ENCODE results near the gene SLC5A9.
"Not testable (repeated sequence)": the region's sequence is repeated elsewhere in the genome, so short reads cannot be mapped to it uniquely, and the experiment has no call there.

Gene SLC5A9

GRCh38 chr1:48214366-48214765 lies 8.2 kb upstream of the SLC5A9 start:
- DNase-seq (ENCODE audit: low spot score) = not testable (repeated sequence)

- DNase-seq (ENCODE audit: low spot score) = no peak
Observed at GRCh38 chr1:48214820-48215219, 7.7 kb upstream of the SLC5A9 start.

- no peak for DNase-seq (ENCODE audit: low spot score)
Observed at GRCh38 chr1:48215222-48215621, 7.3 kb upstream of the SLC5A9 start.

GRCh38 chr1:48215889-48216288 lies 6.6 kb upstream of the SLC5A9 start:
- DNase-seq (ENCODE audit: low spot score) = no peak

- DNase-seq (ENCODE audit: low spot score) = no peak
Observed at GRCh38 chr1:48216313-48216712, 6.2 kb upstream of the SLC5A9 start.

- DNase-seq (ENCODE audit: low spot score) = no peak
Observed at GRCh38 chr1:48216941-48217340, 5.6 kb upstream of the SLC5A9 start.

- no peak for DNase-seq (ENCODE audit: low spot score)
Observed at GRCh38 chr1:48217856-48218255, 4.7 kb upstream of the SLC5A9 start.

GRCh38 chr1:48219803-48220202 lies 2.7 kb upstream of the SLC5A9 start:
- DNase-seq (ENCODE audit: low spot score) = no peak

DNA sequence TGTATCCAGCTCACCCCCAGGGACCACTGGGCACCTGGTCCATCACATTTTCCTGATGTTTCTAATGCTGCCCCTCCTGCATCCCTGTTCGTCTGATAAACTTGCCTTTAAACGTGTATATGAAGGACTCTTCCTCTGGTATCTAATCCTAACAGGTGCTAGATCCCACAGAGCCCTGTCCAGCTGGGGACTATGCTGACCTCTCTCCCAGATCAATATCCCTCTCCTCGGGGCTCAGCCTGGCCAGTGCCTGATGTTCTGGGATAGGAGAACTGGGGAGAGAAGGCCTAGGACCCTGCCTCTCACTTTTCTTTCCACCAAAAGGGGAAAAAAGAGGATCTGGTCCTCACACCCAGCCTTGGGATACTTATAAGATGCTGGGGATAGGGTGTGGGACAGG lies 1.4 kb upstream of the SLC5A9 start:
- no peak for DNase-seq (ENCODE audit: low spot score)

DNA sequence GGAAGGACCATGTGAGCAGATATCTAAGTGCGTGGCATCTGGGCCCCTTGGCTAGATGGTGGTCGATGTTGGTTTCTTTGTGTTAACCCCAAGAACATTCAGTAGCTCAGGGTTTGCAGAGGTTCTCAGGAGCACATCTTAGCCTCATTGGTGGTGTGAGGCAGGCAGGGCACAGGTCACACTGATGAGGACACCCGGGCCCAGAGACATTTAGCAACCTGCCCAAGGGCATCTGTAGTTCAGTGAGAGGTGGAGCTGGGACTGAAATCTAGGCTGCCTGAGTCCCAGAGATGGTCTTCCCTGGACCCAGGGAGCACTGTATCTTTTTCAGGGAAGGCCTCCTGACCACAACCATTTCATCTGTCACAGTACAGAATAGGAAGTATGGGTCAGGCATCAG lies 859 bp upstream of the SLC5A9 start:
- DNase-seq (ENCODE audit: low spot score) = no peak

DNA sequence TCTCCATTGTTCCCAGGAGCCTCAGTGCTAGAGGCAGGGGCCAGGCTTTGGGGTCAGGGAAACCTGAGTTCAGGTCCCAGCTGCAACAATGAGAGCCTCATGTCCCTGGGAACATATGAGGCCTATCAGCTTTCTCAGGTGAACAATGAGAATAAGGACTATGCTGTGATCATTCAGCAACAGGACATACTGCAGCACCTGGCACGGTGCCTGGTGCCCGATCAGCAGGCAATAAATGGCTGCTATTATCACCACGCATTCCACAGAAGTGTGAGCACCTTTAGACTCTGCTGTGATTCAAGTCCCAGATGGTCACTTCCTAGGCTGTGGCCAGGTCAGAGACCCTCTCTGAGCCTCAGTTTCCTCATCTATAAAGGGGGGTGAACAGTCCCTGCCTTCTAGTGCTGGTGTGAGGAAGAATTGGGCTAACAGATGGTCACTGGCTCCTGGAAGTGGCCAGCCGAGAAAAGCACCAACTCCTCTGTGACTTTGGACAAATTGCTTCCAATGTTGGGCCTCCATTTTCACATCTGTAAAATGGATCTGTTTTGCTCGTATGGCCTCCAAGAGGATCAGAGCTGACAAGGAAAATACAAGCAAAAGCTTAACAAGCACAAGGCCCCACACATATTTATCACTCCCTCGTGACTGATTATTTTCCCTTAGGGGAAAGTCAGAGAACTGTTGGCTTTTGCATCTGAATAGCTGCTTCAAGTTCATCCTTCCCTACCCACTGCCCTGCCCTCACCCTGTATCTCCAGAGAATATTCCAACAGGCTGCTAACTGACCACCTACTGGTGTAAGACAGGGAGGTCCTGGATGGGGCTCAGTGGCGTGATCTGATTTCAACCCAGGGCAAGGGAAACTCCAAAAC lies 1.1 kb downstream of the SLC5A9 start:
- no peak for DNase-seq (ENCODE audit: low spot score)

DNA sequence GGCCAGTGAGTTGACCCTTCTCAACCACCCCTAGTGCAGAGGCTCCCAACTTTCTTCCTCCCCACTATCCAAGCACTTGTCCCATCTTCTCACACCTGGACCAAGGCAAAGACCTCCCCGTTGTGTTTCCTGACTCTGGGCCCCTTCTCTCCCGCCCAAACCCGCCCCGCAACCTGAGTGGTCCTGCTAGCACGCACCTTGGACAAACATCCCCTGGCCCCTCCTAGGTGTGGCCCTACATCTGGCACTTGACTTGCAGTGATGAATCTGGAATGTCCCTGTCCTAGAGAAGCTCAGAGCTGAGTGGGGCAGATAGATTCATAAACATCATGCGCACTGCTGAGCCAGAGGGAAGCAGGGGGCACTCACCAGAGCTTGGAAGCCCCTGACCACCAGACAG lies 2.3 kb downstream of the SLC5A9 start:
- DNase-seq (ENCODE audit: low spot score) = no peak

- no peak for DNase-seq (ENCODE audit: low spot score)
Observed at GRCh38 chr1:48225579-48225978, 3.1 kb downstream of the SLC5A9 start.

DNA sequence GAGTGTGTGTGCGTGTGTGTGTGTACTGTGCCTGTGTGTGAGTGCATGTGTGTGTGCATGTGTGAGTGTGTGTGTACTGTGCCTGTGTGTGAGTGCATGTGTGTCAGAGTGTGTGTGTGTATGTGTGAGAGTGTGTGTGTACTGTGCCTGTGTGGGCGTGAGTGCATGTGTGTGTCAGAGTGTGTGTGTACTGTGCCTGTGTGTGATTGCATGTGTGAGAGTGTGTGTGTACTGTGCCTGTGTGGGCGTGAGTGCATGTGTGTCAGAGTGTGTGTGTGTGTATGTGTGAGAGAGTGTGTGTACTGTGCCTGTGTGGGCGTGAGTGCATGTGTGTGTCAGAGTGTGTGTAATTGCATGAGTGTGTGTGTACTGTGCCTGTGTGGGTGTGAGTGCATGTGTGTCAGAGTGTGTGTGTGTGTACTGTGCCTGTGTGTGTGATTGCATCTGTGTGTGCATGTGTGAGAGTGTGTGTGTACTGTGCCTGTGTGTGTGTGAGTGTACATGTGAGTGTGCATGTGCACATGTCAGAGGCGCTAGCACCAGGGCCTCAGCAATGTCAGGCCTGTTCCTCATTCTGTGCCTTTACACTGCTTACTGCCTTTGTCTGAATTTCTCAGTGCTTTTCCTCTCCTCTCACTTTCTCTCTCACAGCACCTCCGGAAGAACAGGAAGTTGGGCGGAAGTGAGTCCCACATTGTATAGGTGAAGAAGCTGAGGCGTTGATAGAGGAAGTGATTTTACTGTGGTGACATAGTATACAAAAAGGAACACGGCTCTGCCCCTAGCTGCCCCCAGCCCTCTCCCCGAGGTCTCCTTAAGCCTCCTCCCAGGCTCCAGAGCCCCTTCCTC lies 4.9 kb downstream of the SLC5A9 start:
- peak; percentile 25 for DNase-seq (ENCODE audit: low spot score)

DNA sequence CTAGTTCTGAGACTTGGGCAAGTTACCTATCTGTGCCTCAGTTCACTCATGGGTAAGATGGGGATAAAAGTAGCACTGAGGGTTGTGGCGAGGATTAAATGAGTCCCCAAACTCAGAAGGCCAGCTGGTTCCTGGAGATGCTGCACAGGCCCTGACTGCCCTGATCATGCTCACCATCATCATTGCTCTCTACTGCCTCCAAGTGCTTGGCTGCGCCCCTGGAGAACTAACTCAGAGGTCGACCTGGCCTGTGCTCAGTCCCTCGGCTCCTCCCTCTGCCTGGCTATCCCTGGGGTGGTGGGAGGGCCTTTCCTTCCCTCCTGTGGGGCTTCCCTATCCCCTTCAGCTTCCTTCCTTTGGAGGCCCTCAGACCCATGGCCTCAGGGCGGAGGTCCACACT lies 5.6 kb downstream of the SLC5A9 start:
- DNase-seq (ENCODE audit: low spot score) = no peak

- no peak for DNase-seq (ENCODE audit: low spot score)
Observed at GRCh38 chr1:48229317-48229716, 6.8 kb downstream of the SLC5A9 start.

GRCh38 chr1:48230236-48230635 lies 7.7 kb downstream of the SLC5A9 start:
- no peak for DNase-seq (ENCODE audit: low spot score)

DNA sequence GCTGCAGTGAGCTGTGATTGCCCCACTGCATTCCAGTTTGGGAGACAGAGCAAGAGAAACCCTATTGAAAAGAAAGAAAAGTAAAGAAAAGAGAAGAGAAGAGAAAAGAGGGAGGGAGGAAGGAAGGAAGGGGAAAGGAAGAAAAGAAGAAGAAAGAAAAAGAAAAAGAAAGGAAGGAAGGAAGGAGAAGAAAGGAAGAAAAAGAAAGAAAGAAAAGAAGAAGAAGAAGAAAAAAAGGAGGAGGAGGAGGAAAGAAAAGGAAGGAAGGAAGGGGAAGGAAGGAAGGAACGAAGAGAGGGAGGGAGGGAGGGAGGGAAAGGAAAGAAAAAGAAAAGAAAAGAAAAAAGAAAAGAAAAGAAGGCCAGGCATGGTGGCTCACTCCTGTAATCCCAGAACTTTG lies 10.2 kb downstream of the SLC5A9 start:
- DNase-seq (ENCODE audit: low spot score) = no peak

DNA sequence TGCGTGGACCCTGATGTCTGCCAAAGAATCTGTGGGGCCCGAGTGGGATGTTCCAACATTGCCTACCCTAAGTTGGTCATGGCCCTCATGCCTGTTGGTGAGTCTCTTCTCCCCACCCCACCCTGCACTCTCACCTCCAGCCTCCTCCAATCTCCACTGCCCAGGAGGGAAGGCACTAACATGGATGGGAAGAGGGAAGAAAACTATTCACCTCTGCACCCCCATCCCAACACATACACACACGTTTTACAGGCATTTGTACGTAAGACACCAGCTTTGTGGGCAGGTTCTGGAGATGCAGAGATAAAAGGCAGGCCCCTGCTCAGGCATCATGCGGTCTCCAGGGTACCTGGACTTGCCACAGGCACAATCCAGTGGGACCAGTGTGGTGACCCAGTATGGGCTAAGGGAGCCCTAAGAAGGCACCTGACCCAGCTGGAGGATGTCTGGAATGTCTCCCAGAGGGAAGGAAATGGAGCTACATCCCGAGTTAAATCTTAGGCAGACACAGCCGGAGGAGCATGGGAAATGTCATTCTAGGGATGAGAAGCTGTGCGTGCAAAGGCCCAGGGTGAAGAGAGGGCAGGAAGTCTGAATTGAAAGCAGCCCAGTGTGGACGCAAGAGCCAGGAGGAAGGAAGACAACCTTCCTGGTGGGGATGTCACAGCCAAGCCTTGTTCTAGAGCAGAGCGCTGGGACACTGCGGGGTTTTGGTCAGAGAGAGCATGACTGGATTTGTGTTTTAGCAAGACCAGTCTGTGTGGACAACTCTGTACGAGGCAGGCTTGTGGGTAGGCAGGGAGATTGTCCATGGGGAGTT lies 11.4 kb downstream of the SLC5A9 start:
- DNase-seq (ENCODE audit: low spot score) = no peak

DNA sequence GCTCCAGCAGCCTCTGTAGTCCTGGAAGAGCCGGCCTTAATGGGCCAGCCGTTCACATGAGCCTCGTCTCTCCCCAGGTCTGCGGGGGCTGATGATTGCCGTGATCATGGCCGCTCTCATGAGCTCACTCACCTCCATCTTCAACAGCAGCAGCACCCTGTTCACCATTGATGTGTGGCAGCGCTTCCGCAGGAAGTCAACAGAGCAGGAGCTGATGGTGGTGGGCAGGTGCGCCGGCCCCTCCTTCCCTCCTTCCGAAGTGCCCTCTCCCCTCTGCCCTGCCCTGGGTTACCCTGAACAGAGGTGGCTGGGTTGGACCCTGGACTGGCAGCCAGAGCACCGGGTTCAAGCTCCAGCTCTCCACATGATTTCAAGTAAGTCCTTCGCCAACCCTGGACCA lies 13.1 kb downstream of the SLC5A9 start:
- DNase-seq (ENCODE audit: low spot score) = no peak

- DNase-seq (ENCODE audit: low spot score) = peak; percentile 60
Observed at GRCh38 chr1:48236716-48237470, 14.4 kb downstream of the SLC5A9 start.
